ENCODE data around the gene SLC6A13.

Gene SLC6A13

DNA sequence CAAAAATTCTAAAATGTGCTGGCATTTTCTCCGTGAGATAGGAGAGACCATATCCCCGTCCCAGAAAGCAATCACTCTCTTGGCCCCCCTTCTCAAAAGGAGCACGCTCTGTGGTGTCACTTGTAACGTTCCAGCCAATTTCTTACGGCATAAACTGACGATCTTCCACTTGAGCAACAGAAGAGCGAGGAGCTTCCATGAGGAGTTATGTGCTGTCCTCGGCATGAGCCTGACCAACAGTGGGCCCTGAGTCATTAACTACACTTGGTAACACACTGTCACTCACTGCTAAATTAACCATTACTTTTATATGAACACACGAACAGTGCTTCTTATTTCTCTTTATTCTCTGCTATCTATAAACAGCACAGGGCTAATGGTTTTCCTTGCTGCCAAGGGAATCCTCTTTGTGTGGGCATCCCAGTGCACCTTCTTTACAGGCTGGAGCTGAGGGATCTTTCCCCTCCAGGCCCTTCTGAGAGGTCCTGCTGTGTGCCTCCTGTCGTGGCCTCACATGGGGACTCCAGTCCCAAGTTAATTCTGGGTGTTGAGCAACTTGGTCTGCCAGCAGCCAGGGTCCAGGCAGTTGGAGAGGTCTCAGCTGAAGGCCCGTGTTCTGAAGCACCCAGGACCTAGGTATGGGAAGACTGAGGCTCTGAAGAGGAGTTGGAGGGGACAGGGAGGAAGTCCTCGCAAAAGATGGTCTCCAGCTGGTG, 9.4 kb downstream of the SLC6A13 start:
- TF ChIP-seq, protein P1, sequence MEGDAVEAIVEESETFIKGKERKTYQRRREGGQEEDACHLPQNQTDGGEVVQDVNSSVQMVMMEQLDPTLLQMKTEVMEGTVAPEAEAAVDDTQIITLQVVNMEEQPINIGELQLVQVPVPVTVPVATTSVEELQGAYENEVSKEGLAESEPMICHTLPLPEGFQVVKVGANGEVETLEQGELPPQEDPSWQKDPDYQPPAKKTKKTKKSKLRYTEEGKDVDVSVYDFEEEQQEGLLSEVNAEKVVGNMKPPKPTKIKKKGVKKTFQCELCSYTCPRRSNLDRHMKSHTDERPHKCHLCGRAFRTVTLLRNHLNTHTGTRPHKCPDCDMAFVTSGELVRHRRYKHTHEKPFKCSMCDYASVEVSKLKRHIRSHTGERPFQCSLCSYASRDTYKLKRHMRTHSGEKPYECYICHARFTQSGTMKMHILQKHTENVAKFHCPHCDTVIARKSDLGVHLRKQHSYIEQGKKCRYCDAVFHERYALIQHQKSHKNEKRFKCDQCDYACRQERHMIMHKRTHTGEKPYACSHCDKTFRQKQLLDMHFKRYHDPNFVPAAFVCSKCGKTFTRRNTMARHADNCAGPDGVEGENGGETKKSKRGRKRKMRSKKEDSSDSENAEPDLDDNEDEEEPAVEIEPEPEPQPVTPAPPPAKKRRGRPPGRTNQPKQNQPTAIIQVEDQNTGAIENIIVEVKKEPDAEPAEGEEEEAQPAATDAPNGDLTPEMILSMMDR (IDR thresholded peaks at IDR 0.05; ENCODE audit: low read depth, low read length), result no peak
- H3K36me3 ChIP-seq, result no peaks in the 10 kb centered on the region

GRCh38 chr12:252636-253035, 10.0 kb downstream of the SLC6A13 start:
- Histone ChIP-seq H3K9me3 (ENCODE audit: severe bottlenecking) (no peaks in the 10 kb centered on the region), H3K27me3 (ENCODE audit: insufficient read depth, low read depth, severe bottlenecking) (no peaks in the 10 kb centered on the region), H3K4me3 (ENCODE audit: low read depth, low read length) (no peak overlapping the region), H3K27ac (no peak overlapping the region), H3K36me3 (no peaks in the 10 kb centered on the region)
- TF ChIP-seq, protein P1 (IDR thresholded peaks at IDR 0.05; ENCODE audit: low read depth, low read length), result no peak
- no peak for DNase-seq

More for the DNA sequence above, 9.4 kb downstream of the SLC6A13 start:
- no peak overlapping the region for H3K27ac ChIP-seq
- H3K9me3 ChIP-seq (ENCODE audit: severe bottlenecking), result no peaks in the 10 kb centered on the region
- no peak overlapping the region for H3K4me3 ChIP-seq (ENCODE audit: low read depth, low read length)
- DNase-seq, result no peak
- no peaks in the 10 kb centered on the region for H3K27me3 ChIP-seq (ENCODE audit: insufficient read depth, low read depth, severe bottlenecking)

DNA sequence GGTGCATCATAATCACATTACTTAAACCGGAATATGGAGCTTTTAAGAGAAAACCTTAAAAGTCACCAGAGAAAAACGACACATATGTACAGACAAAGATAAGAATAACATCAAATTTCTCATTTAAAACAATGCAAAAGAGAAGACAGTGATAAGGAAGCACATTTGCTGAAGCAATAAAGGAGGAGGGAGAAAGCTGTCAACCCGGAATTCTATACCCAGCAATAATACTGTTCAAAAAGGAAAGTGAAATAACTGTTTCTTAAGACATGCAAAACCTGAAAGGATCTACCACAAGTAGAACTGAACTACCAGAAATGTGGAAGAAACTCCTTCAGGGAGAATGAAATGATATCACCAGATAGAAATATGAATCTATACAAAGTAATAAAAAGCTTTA, 15.4 kb downstream of the SLC6A13 start:
- Histone ChIP-seq H3K4me3 (ENCODE audit: low read depth, low read length) (no peak overlapping the region), H3K27ac (no peak overlapping the region), H3K9me3 (ENCODE audit: severe bottlenecking) (no peaks in the 10 kb centered on the region), H3K27me3 (ENCODE audit: insufficient read depth, low read depth, severe bottlenecking) (no peaks in the 10 kb centered on the region), H3K36me3 (no peaks in the 10 kb centered on the region)
- TF ChIP-seq, protein P1 (IDR thresholded peaks at IDR 0.05; ENCODE audit: low read depth, low read length), result no peak
- no peak for DNase-seq

GRCh38 chr12:243381-243780, 19.3 kb downstream of the SLC6A13 start:
- no peak for DNase-seq
- H3K9me3 ChIP-seq (ENCODE audit: severe bottlenecking), result no peaks in the 10 kb centered on the region
- TF ChIP-seq, protein P1 (IDR thresholded peaks at IDR 0.05; ENCODE audit: low read depth, low read length), result no peak
- no peak overlapping the region for H3K27ac ChIP-seq
- H3K27me3 ChIP-seq (ENCODE audit: insufficient read depth, low read depth, severe bottlenecking), result no peaks in the 10 kb centered on the region
- no peak overlapping the region for H3K4me3 ChIP-seq (ENCODE audit: low read depth, low read length)
- H3K36me3 ChIP-seq, result no peaks in the 10 kb centered on the region

GRCh38 chr12:242496-242895, 20.1 kb downstream of the SLC6A13 start:
- no peak for DNase-seq
- TF ChIP-seq, protein P1 (IDR thresholded peaks at IDR 0.05; ENCODE audit: low read depth, low read length), result no peak
- Histone ChIP-seq H3K27ac (no peak overlapping the region), H3K4me3 (ENCODE audit: low read depth, low read length) (no peak overlapping the region), H3K27me3 (ENCODE audit: insufficient read depth, low read depth, severe bottlenecking) (no peaks in the 10 kb centered on the region), H3K9me3 (ENCODE audit: severe bottlenecking) (no peaks in the 10 kb centered on the region), H3K36me3 (no peaks in the 10 kb centered on the region)

DNA sequence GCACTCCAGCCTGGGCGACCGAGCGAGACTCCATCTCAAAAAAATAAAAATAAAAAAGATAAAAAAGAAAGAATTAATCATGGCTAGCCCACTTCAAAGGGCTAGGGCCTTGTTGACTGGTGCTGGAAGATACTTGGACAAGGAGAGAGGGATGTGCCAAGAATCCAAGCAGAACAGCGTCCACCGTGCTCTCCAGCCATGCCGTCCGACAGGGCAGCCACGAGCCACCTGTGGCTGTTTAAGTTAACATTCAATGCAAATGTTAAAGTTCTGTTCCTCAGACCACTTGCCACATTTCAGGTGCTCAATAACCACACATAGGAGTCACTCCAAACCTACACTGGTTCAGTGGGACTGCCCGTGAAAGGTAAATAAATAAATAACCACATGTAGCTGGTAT, 21.4 kb downstream of the SLC6A13 start:
- Histone ChIP-seq H3K36me3 (no peaks in the 10 kb centered on the region), H3K27ac (no peak overlapping the region), H3K27me3 (ENCODE audit: insufficient read depth, low read depth, severe bottlenecking) (no peaks in the 10 kb centered on the region), H3K9me3 (ENCODE audit: severe bottlenecking) (peaks cover 8% of the 10 kb centered on the region), H3K4me3 (ENCODE audit: low read depth, low read length) (no peak overlapping the region)
- DNase-seq, result no peak
- TF ChIP-seq, protein P1 (IDR thresholded peaks at IDR 0.05; ENCODE audit: low read depth, low read length), result no peak

Data from WERI-Rb-1 (cell line).